ENCODE data around the gene PIEZO2.

Gene PIEZO2

GRCh38 chr18:10979411-10979810, 170.0 kb downstream of the PIEZO2 start:
- H3K79me1 ChIP-seq (ENCODE audit: low read length) = no peaks in the 10 kb centered on the region
- no peak overlapping the region for H3K4me2 ChIP-seq (ENCODE audit: low read length)
- H3K14ac ChIP-seq (ENCODE audit: low read length) = no peak overlapping the region
- no peak overlapping the region for H3K27ac ChIP-seq (ENCODE audit: low read depth, low read length)
- no peak overlapping the region for H3K4me3 ChIP-seq (ENCODE audit: low read depth, low read length)
- no peaks in the 10 kb centered on the region for H3K79me2 ChIP-seq (ENCODE audit: control insufficient read depth, insufficient read depth, low read length, poor library complexity)
- H2BK120ac ChIP-seq (ENCODE audit: insufficient read depth, low read length, poor library complexity) = no peak overlapping the region
- WGBS (ENCODE audit: extremely low coverage, insufficient coverage, insufficient read length) = no CpG with 5 or more reads among the region's 7 CpGs
- no peak overlapping the region for H4K12ac ChIP-seq (ENCODE audit: low read depth, low read length)
- no peak overlapping the region for H2AK5ac ChIP-seq (ENCODE audit: low read length)
- H3K4ac ChIP-seq (ENCODE audit: low read depth, low read length) = no peak overlapping the region
- H3K9ac ChIP-seq (ENCODE audit: low read length) = no peak overlapping the region
- no peaks in the 10 kb centered on the region for H3K36me3 ChIP-seq (ENCODE audit: control insufficient read depth in 1 of 2, insufficient read depth in 2 of 2, low read length in 2 of 2)
- H3K23ac ChIP-seq (ENCODE audit: low read length) = no peak overlapping the region
- H3K27me3 ChIP-seq (ENCODE audit: insufficient read depth, low read length) = no peaks in the 10 kb centered on the region
- no peak for DNase-seq
- H4K8ac ChIP-seq (ENCODE audit: low read depth, low read length) = no peak overlapping the region
- H2BK5ac ChIP-seq (ENCODE audit: low read depth, low read length, poor library complexity) = no peak overlapping the region
- no peaks in the 10 kb centered on the region for H3K4me1 ChIP-seq (ENCODE audit: control insufficient read depth in 1 of 2, insufficient read depth in 2 of 2, low read length in 2 of 2)
- peaks cover 2% of the 10 kb centered on the region for H3K9me3 ChIP-seq (ENCODE audit: insufficient read depth, low read depth, low read length)
- H3K18ac ChIP-seq (ENCODE audit: low read length) = no peak overlapping the region
- H2BK12ac ChIP-seq (ENCODE audit: low read length) = no peak overlapping the region
- no peak overlapping the region for H4K91ac ChIP-seq (ENCODE audit: low read depth, low read length)
- no peak overlapping the region for H2AFZ ChIP-seq (ENCODE audit: insufficient read depth, low read length, poor library complexity)

- Histone ChIP-seq H3K9ac (ENCODE audit: low read length) (no peak overlapping the region), H3K27ac (ENCODE audit: low read depth, low read length) (no peak overlapping the region), H3K23ac (ENCODE audit: low read length) (no peak overlapping the region), H4K12ac (ENCODE audit: low read depth, low read length) (no peak overlapping the region), H3K14ac (ENCODE audit: low read length) (no peak overlapping the region), H3K27me3 (ENCODE audit: insufficient read depth, low read length) (no peaks in the 10 kb centered on the region), H2BK120ac (ENCODE audit: insufficient read depth, low read length, poor library complexity) (no peak overlapping the region), H3K4me3 (ENCODE audit: low read depth, low read length) (no peak overlapping the region), H3K4me2 (ENCODE audit: low read length) (no peak overlapping the region), H3K36me3 (ENCODE audit: control insufficient read depth in 1 of 2, insufficient read depth in 2 of 2, low read length in 2 of 2) (no peaks in the 10 kb centered on the region), H2AFZ (ENCODE audit: insufficient read depth, low read length, poor library complexity) (no peak overlapping the region), H2AK5ac (ENCODE audit: low read length) (no peak overlapping the region), H3K79me1 (ENCODE audit: low read length) (no peaks in the 10 kb centered on the region), H2BK5ac (ENCODE audit: low read depth, low read length, poor library complexity) (no peak overlapping the region), H3K79me2 (ENCODE audit: control insufficient read depth, insufficient read depth, low read length, poor library complexity) (no peaks in the 10 kb centered on the region), H4K91ac (ENCODE audit: low read depth, low read length) (no peak overlapping the region), H3K9me3 (ENCODE audit: insufficient read depth, low read depth, low read length) (no peaks in the 10 kb centered on the region), H4K8ac (ENCODE audit: low read depth, low read length) (no peak overlapping the region), H3K18ac (ENCODE audit: low read length) (no peak overlapping the region), H3K4me1 (ENCODE audit: control insufficient read depth in 1 of 2, insufficient read depth in 2 of 2, low read length in 2 of 2) (no peaks in the 10 kb centered on the region), H3K4ac (ENCODE audit: low read depth, low read length) (no peak overlapping the region), H2BK12ac (ENCODE audit: low read length) (no peak overlapping the region)
- DNase-seq = no peak
Measured at GRCh38 chr18:10977042-10977441, 172.3 kb downstream of the PIEZO2 start.

GRCh38 chr18:10973567-10974203, 175.7 kb downstream of the PIEZO2 start:
- H3K23ac ChIP-seq (ENCODE audit: low read length) = no peak overlapping the region
- H3K4me1 ChIP-seq (ENCODE audit: control insufficient read depth in 1 of 2, insufficient read depth in 2 of 2, low read length in 2 of 2) = no peaks in the 10 kb centered on the region
- no CpG with 5 or more reads among the region's 10 CpGs for WGBS (ENCODE audit: extremely low coverage, insufficient coverage, insufficient read length)
- H3K18ac ChIP-seq (ENCODE audit: low read length) = no peak overlapping the region
- H4K12ac ChIP-seq (ENCODE audit: low read depth, low read length) = no peak overlapping the region
- H3K9ac ChIP-seq (ENCODE audit: low read length) = no peak overlapping the region
- no peak overlapping the region for H2BK12ac ChIP-seq (ENCODE audit: low read length)
- no peak overlapping the region for H3K14ac ChIP-seq (ENCODE audit: low read length)
- H3K79me2 ChIP-seq (ENCODE audit: control insufficient read depth, insufficient read depth, low read length, poor library complexity) = no peaks in the 10 kb centered on the region
- no peak overlapping the region for H4K8ac ChIP-seq (ENCODE audit: low read depth, low read length)
- H4K91ac ChIP-seq (ENCODE audit: low read depth, low read length) = no peak overlapping the region
- no peaks in the 10 kb centered on the region for H3K79me1 ChIP-seq (ENCODE audit: low read length)
- H3K27me3 ChIP-seq (ENCODE audit: insufficient read depth, low read length) = no peaks in the 10 kb centered on the region
- H3K27ac ChIP-seq (ENCODE audit: low read depth, low read length) = no peak overlapping the region
- H2AFZ ChIP-seq (ENCODE audit: insufficient read depth, low read length, poor library complexity) = no peak overlapping the region
- no peaks in the 10 kb centered on the region for H3K9me3 ChIP-seq (ENCODE audit: insufficient read depth, low read depth, low read length)
- no peak overlapping the region for H2BK5ac ChIP-seq (ENCODE audit: low read depth, low read length, poor library complexity)
- H3K4me2 ChIP-seq (ENCODE audit: low read length) = no peak overlapping the region
- DNase-seq = no peak
- H2AK5ac ChIP-seq (ENCODE audit: low read length) = no peak overlapping the region
- H3K4me3 ChIP-seq (ENCODE audit: low read depth, low read length) = no peak overlapping the region
- no peak overlapping the region for H3K4ac ChIP-seq (ENCODE audit: low read depth, low read length)
- no peaks in the 10 kb centered on the region for H3K36me3 ChIP-seq (ENCODE audit: control insufficient read depth in 1 of 2, insufficient read depth in 2 of 2, low read length in 2 of 2)
- H2BK120ac ChIP-seq (ENCODE audit: insufficient read depth, low read length, poor library complexity) = no peak overlapping the region

- no CpG with 5 or more reads among the region's 4 CpGs for whole genome bisulfite sequencing (ENCODE audit: extremely low coverage, insufficient coverage, insufficient read length)
- H3K36me3 ChIP-seq (ENCODE audit: control insufficient read depth in 1 of 2, insufficient read depth in 2 of 2, low read length in 2 of 2) = no peaks in the 10 kb centered on the region
- H3K9ac ChIP-seq (ENCODE audit: low read length) = no peak overlapping the region
- no peaks in the 10 kb centered on the region for H3K79me1 ChIP-seq (ENCODE audit: low read length)
- H4K8ac ChIP-seq (ENCODE audit: low read depth, low read length) = no peak overlapping the region
- H3K79me2 ChIP-seq (ENCODE audit: control insufficient read depth, insufficient read depth, low read length, poor library complexity) = no peaks in the 10 kb centered on the region
- no peak overlapping the region for H2BK5ac ChIP-seq (ENCODE audit: low read depth, low read length, poor library complexity)
- H2BK12ac ChIP-seq (ENCODE audit: low read length) = no peak overlapping the region
- no peak for DNase-seq
- no peak overlapping the region for H4K91ac ChIP-seq (ENCODE audit: low read depth, low read length)
- no peak overlapping the region for H4K12ac ChIP-seq (ENCODE audit: low read depth, low read length)
- H3K4ac ChIP-seq (ENCODE audit: low read depth, low read length) = no peak overlapping the region
- H3K4me3 ChIP-seq (ENCODE audit: low read depth, low read length) = no peak overlapping the region
- H3K4me2 ChIP-seq (ENCODE audit: low read length) = no peak overlapping the region
- H3K14ac ChIP-seq (ENCODE audit: low read length) = no peak overlapping the region
- no peak overlapping the region for H3K18ac ChIP-seq (ENCODE audit: low read length)
- no peaks in the 10 kb centered on the region for H3K9me3 ChIP-seq (ENCODE audit: insufficient read depth, low read depth, low read length)
- no peaks in the 10 kb centered on the region for H3K4me1 ChIP-seq (ENCODE audit: control insufficient read depth in 1 of 2, insufficient read depth in 2 of 2, low read length in 2 of 2)
- H3K27me3 ChIP-seq (ENCODE audit: insufficient read depth, low read length) = no peaks in the 10 kb centered on the region
- H2BK120ac ChIP-seq (ENCODE audit: insufficient read depth, low read length, poor library complexity) = no peak overlapping the region
- no peak overlapping the region for H2AFZ ChIP-seq (ENCODE audit: insufficient read depth, low read length, poor library complexity)
- no peak overlapping the region for H2AK5ac ChIP-seq (ENCODE audit: low read length)
- no peak overlapping the region for H3K27ac ChIP-seq (ENCODE audit: low read depth, low read length)
- no peak overlapping the region for H3K23ac ChIP-seq (ENCODE audit: low read length)
Measured at GRCh38 chr18:10971717-10972116, 177.7 kb downstream of the PIEZO2 start.
